ENCODE data around the gene AKT2.

The AKT2 gene

DNA sequence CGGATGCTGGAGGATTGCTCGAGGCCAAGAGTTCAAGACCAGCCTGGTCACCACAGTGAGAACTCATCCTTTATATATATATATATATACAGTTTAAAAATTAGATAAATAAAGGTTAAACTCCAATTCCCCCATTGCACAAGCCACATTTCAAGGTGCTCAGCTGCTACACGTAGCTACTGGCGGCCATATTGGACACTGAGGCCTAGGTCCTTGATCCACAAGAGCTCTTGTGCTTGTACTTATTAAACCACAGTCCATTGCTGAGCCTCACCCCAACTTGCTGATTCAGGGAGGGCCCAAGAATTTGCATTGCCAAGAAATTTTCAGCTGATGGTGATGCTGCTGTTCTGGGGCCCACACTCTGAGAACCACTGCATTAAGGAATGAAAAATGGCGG is 76.5 kb downstream of the AKT2 start:
- no peaks in the 10 kb centered on the region for H3K27me3 ChIP-seq (ENCODE audit: control insufficient read depth, insufficient read depth, low read length)
- H3K9ac ChIP-seq (ENCODE audit: low read length): no peak overlapping the region
- peaks cover 3% of the 10 kb centered on the region for H3K36me3 ChIP-seq (ENCODE audit: control insufficient read depth, low read depth, low read length)
- no peak overlapping the region for H3K4me3 ChIP-seq (ENCODE audit: low read length)
- no peaks in the 10 kb centered on the region for H3K9me3 ChIP-seq (ENCODE audit: control insufficient read depth, low read depth, low read length)
- H3K4me1 ChIP-seq (ENCODE audit: control insufficient read depth, low read depth, low read length): no peaks in the 10 kb centered on the region
- H3K27ac ChIP-seq (ENCODE audit: low read length): no peak overlapping the region

DNA sequence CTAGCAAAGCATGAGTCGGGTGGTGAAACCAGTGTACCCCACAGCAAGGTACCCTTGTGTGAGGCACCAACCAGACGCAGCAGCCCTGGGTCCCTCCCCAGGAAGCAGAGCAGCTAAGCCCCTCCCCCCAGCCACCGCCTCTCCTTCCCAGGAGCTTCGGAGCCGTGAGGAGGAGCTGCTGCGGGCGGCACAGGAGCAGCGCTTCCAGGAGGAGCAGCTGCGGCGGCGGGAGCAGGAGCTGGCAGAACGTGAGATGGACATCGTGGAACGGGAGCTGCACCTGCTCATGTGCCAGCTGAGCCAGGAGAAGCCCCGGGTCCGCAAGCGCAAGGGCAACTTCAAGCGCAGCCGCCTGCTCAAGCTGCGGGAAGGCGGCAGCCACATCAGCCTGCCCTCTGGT is 79.4 kb downstream of the AKT2 start:
- Histone ChIP-seq H3K4me1 (ENCODE audit: control insufficient read depth, low read depth, low read length) (no peaks in the 10 kb centered on the region), H3K36me3 (ENCODE audit: control insufficient read depth, low read depth, low read length) (peaks cover 3% of the 10 kb centered on the region)

DNA sequence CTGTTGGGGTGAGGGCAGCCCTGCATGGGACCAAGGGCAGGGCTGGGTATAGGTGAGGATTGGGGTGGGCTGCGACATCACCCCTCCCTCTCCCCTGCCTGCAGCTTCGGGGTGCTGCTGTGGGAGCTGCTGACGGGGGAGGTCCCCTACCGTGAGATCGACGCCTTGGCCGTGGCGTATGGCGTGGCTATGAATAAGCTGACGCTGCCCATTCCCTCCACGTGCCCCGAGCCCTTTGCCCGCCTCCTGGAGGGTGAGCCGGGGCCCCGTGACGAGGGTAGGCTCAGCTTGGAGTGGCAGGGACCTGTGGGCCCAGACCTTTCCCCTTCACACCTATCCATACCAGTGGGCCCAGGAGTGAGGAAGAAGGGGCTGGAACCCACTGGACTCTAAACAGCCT is 80.8 kb downstream of the AKT2 start:
- Histone ChIP-seq H3K9ac (ENCODE audit: low read length) (no peak overlapping the region), H3K27ac (ENCODE audit: low read length) (no peak overlapping the region), H3K9me3 (ENCODE audit: control insufficient read depth, low read depth, low read length) (no peaks in the 10 kb centered on the region), H3K36me3 (ENCODE audit: control insufficient read depth, low read depth, low read length) (peaks cover 3% of the 10 kb centered on the region), H3K4me1 (ENCODE audit: control insufficient read depth, low read depth, low read length) (no peaks in the 10 kb centered on the region), H3K27me3 (ENCODE audit: control insufficient read depth, insufficient read depth, low read length) (no peaks in the 10 kb centered on the region), H3K4me3 (ENCODE audit: low read length) (no peak overlapping the region)

More for the DNA sequence above, 79.4 kb downstream of the AKT2 start:
- Histone ChIP-seq H3K9me3 (ENCODE audit: control insufficient read depth, low read depth, low read length) (no peaks in the 10 kb centered on the region), H3K27ac (ENCODE audit: low read length) (no peak overlapping the region), H3K9ac (ENCODE audit: low read length) (no peak overlapping the region), H3K27me3 (ENCODE audit: control insufficient read depth, insufficient read depth, low read length) (no peaks in the 10 kb centered on the region), H3K4me3 (ENCODE audit: low read length) (no peak overlapping the region)

DNA sequence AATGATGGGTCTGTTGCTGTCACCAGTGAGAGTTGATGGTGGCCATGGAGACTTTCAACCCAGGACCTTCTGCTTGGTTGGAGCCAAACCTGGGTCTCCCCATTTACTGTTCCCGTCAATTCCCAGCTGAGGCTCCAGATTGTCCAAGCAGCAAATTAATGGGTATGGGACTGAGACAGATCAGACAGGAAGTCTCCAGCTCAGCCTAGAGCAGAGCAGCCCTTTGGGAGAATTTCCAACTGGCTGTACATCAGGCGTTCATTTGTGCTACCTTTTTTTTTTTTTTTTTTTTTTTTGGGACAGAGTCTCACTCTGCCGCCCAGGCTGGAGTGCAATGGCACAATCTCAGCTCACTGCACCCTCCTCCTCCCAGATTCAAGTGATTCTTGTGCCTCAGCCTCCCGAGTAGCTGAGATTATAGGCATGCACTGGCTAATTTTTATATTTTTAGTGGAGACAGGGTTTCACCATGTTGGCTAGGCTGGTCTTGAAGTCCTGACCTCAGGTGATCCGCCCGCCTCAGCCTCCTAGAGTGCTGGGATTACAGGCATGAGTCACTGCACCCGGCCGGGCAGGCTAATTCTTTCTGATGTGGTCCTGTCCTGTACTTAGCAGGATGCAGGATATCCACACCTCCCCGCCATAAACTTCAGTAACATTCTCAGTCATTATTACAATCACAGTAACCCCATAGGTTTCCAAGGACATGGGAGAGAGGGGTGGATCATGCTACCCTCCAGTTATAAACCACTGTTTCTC is 84.6 kb downstream of the AKT2 start:
- Histone ChIP-seq H3K9ac (ENCODE audit: low read length) (no peak overlapping the region), H3K9me3 (ENCODE audit: control insufficient read depth, low read depth, low read length) (no peaks in the 10 kb centered on the region), H3K4me1 (ENCODE audit: control insufficient read depth, low read depth, low read length) (no peaks in the 10 kb centered on the region), H3K27me3 (ENCODE audit: control insufficient read depth, insufficient read depth, low read length) (no peaks in the 10 kb centered on the region), H3K27ac (ENCODE audit: low read length) (no peak overlapping the region), H3K36me3 (ENCODE audit: control insufficient read depth, low read depth, low read length) (peaks cover 3% of the 10 kb centered on the region), H3K4me3 (ENCODE audit: low read length) (no peak overlapping the region)

DNA sequence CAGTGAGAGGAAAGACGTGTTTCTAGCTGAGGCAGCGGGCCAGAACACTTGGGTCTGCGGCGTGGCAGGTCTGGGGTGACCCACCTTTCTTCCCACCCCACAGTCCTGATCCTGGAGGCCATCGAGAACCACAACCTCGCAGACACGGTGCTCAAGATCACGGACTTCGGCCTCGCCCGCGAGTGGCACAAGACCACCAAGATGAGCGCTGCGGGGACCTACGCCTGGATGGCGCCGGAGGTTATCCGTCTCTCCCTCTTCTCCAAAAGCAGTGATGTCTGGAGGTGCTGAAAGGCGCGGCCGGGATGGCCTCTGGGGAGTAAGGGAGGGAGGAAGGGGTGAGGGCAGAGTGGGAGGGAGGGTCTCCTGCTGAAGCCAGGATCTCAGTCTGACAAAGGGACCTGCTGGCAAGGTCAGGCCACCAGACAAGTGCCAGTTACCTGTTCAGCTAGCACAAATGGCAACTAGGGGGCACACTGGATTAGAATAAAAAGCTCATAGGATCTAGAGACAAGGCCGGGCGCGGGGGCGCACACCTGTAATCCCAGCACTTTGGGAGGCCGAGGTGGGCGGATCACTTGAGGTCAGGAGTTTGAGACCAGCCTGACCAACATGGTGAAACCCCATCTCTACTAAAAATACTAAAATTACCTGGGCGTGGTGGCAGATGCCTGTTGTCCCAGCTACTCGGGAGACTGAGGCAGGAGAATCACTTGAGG is 86.7 kb downstream of the AKT2 start:
- Histone ChIP-seq H3K9ac (ENCODE audit: low read length) (no peak overlapping the region), H3K36me3 (ENCODE audit: control insufficient read depth, low read depth, low read length) (no peaks in the 10 kb centered on the region), H3K27ac (ENCODE audit: low read length) (no peak overlapping the region), H3K27me3 (ENCODE audit: control insufficient read depth, insufficient read depth, low read length) (no peaks in the 10 kb centered on the region), H3K9me3 (ENCODE audit: control insufficient read depth, low read depth, low read length) (no peaks in the 10 kb centered on the region), H3K4me1 (ENCODE audit: control insufficient read depth, low read depth, low read length) (no peaks in the 10 kb centered on the region), H3K4me3 (ENCODE audit: low read length) (no peak overlapping the region)

DNA sequence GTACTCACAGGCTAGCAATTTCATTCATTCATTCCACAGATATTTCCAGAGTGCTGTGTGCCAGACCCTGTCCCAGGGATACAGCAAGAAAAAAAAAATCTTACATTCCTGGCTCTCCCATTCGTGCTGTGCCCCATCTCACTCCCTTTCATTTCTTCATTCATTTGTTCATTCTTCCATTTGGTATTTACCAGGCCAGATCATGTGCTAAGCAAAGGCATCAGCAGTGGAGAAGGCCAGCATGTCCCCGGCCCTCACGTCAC is 91.6 kb downstream of the AKT2 start:
- Histone ChIP-seq H3K9ac (ENCODE audit: low read length) (no peak overlapping the region), H3K4me3 (ENCODE audit: low read length) (no peak overlapping the region), H3K4me1 (ENCODE audit: control insufficient read depth, low read depth, low read length) (peaks cover 4% of the 10 kb centered on the region), H3K27ac (ENCODE audit: low read length) (no peak overlapping the region), H3K27me3 (ENCODE audit: control insufficient read depth, insufficient read depth, low read length) (peaks cover 3% of the 10 kb centered on the region), H3K36me3 (ENCODE audit: control insufficient read depth, low read depth, low read length) (no peaks in the 10 kb centered on the region), H3K9me3 (ENCODE audit: control insufficient read depth, low read depth, low read length) (no peaks in the 10 kb centered on the region)

DNA sequence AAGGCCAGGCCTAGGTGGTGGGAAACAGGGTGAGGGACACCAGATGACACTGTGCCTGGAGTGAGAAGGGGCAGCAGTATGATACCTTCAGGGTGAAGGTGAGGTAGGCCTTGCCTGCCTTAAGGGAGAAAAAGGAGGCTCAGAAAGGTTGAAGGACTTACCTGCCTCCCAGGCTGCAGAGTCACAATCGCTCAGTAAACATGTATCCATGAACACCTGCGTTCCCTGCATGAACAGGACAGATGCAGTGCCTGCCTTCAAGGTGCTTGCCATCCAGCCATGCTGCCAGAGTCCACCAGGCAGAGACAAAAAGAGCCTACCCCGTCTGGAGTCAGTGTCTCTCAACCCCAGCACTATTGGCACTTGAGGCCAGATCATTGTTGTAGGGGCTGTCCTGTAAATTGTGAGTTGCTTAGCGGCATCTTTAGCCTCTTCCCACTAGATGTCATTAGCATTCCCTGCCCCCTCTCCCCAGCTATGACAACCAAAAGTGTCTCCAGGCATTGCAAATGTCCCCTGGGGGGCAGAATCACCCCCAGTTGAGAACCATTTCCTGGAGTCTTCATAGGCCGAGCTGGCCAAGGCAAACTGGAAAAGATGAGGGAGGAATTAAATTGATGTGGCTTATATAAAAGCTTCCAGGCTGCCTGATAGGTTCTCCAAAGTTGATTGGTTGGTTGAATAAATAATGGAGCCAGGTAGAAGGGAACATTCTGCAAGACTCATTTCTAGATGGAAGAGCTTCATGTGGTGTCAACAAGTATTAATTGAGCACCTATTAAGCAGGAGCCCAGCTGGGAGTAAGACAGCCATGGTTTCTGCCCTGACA is 92.2 kb downstream of the AKT2 start:
- Histone ChIP-seq H3K27me3 (ENCODE audit: control insufficient read depth, insufficient read depth, low read length) (peaks cover 3% of the 10 kb centered on the region), H3K4me3 (ENCODE audit: low read length) (no peak overlapping the region), H3K36me3 (ENCODE audit: control insufficient read depth, low read depth, low read length) (no peaks in the 10 kb centered on the region), H3K9me3 (ENCODE audit: control insufficient read depth, low read depth, low read length) (no peaks in the 10 kb centered on the region), H3K27ac (ENCODE audit: low read length) (no peak overlapping the region), H3K4me1 (ENCODE audit: control insufficient read depth, low read depth, low read length) (peaks cover 4% of the 10 kb centered on the region), H3K9ac (ENCODE audit: low read length) (no peak overlapping the region)

DNA sequence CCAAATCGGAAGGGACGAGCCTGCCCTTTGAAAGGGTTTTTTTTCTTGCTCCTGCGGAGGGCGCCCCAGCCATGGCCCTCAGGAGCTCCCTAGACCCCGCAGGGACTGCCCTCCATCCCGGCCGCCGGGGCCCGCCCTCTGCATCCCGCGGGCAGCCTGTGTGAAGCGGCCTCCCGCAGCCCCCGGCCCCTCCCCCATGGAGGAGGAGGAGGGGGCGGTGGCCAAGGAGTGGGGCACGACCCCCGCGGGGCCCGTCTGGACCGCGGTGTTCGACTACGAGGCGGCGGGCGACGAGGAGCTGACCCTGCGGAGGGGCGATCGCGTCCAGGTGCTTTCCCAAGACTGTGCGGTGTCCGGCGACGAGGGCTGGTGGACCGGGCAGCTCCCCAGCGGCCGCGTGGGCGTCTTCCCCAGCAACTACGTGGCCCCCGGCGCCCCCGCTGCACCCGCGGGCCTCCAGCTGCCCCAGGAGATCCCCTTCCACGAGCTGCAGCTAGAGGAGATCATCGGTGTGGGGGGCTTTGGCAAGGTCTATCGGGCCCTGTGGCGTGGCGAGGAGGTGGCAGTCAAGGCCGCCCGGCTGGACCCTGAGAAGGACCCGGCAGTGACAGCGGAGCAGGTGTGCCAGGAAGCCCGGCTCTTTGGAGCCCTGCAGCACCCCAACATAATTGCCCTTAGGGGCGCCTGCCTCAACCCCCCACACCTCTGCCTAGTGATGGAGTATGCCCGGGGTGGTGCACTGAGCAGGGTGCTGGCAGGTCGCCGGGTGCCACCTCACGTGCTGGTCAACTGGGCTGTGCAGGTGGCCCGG is 93.1 kb downstream of the AKT2 start:
- peaks cover 4% of the 10 kb centered on the region for H3K4me1 ChIP-seq (ENCODE audit: control insufficient read depth, low read depth, low read length)
- peaks cover 3% of the 10 kb centered on the region for H3K27me3 ChIP-seq (ENCODE audit: control insufficient read depth, insufficient read depth, low read length)
- H3K9ac ChIP-seq (ENCODE audit: low read length): peak overlapping the region; percentile 13
- H3K27ac ChIP-seq (ENCODE audit: low read length): no peak overlapping the region
- no peaks in the 10 kb centered on the region for H3K9me3 ChIP-seq (ENCODE audit: control insufficient read depth, low read depth, low read length)
- H3K4me3 ChIP-seq (ENCODE audit: low read length): peak overlapping the region; percentile 59
- no peaks in the 10 kb centered on the region for H3K36me3 ChIP-seq (ENCODE audit: control insufficient read depth, low read depth, low read length)

DNA sequence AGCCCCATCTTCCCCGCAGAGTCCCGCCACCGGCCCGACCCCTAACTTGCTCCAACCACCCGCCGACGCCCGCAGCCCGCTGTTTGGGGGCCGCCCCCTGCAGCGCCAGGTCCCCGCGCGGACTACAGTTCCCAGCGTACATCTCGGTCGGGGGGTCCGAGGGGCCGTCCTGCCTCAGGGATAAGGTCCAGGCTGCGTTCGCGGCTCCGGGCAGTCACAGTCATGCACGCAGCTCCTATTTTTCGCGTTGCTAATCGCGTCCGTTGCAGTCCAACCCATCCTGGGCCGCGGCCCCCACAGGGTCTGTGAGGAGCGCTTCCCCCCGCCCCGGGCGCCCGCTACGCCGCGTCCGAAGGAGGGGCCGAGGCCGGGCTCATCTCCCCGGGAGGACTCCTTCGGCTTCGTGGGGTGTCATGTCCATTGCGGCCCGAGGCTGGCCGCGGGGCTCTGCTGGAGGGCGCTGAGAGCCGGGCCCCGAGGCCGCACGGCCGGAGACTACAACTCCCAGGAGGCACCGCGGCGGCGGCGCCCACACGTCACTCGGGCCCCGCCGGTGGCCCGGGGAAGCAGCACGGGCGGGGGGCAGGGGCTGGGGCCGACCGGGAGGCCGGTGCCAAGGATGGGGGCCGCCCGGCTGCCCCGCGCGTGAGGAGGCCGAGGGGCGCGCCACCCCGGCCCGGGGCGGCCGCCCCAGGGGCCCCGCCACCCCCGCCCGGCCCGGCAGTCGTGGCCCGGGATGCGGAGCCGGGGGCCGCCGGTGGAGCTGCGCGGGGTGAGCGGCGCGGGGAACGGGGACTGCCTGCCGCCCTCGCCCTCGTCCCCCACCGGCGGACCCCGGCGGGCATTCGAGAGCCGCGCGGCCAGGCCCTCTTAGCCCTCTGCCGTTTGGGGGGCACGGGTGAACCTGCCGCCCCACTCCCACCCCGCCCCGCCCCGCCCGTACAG is 94.0 kb downstream of the AKT2 start, which contains the start of gene MAP3K10:
Gene MAP3K10 (plus strand): TSS at position 536 of the 945 bp plus-strand sequence. CDS start 606 bp downstream, outside the sequence.
- no peaks in the 10 kb centered on the region for H3K9me3 ChIP-seq (ENCODE audit: control insufficient read depth, low read depth, low read length)

DNA sequence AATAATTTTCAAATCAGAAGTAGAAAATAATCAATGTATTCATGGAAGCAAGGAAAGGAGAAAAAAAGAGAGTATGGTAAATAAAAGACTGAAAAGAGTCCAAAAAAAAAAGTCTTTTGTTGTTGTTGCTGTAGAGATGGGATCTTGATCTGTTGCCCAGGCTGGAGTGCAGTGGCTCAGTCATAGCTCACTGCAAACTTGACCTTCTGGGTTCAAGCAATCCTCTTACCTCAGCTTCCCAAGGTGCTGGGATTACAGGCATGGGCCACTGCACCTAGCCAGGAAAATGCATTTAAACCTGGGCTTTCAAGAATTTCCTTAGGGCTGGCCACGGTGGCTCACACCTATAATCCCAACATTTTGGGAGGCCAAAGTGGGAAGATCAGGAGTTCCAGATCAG is 100.9 kb downstream of the AKT2 start:
- H3K36me3 ChIP-seq (ENCODE audit: control insufficient read depth, low read depth, low read length): no peaks in the 10 kb centered on the region
- H3K9me3 ChIP-seq (ENCODE audit: control insufficient read depth, low read depth, low read length): no peaks in the 10 kb centered on the region
- H3K9ac ChIP-seq (ENCODE audit: low read length): no peak overlapping the region
- no peak overlapping the region for H3K4me3 ChIP-seq (ENCODE audit: low read length)
- no peaks in the 10 kb centered on the region for H3K4me1 ChIP-seq (ENCODE audit: control insufficient read depth, low read depth, low read length)
- H3K27ac ChIP-seq (ENCODE audit: low read length): no peak overlapping the region
- H3K27me3 ChIP-seq (ENCODE audit: control insufficient read depth, insufficient read depth, low read length): no peaks in the 10 kb centered on the region

More for the DNA sequence above, 94.0 kb downstream of the AKT2 start, which contains the start of gene MAP3K10:
- Histone ChIP-seq H3K27me3 (ENCODE audit: control insufficient read depth, insufficient read depth, low read length) (peaks cover 3% of the 10 kb centered on the region), H3K27ac (ENCODE audit: low read length) (no peak within 1 kb of the TSS), H3K9ac (ENCODE audit: low read length) (peak within 1 kb of the TSS; percentile 36), H3K4me3 (ENCODE audit: low read length) (peak within 1 kb of the TSS; percentile 94), H3K36me3 (ENCODE audit: control insufficient read depth, low read depth, low read length) (no peaks in the 10 kb centered on the region), H3K4me1 (ENCODE audit: control insufficient read depth, low read depth, low read length) (peaks cover 4% of the 10 kb centered on the region)
